Liver (tissue), 3 donors: ENCODE measurements around the gene OSBPL5.

Source experiments
- CTCF ChIP-seq: fragments of 150-350 bp; IDR thresholded peaks from 2 replicates; pipeline ENCODE4 v1.5.1; 2017; ENCODE audit warnings: improper control_type of control experiment, low read depth, low read length; ENCODE audit not compliant: missing input control
- EGR1 ChIP-seq, 2 donors: IDR thresholded peaks; 2 replicates each; pipeline ENCODE4 v1.6.1; 2016 to 2018; ENCODE audit warnings: antibody characterized with exemption in 2 of 2, low read depth in 2 of 2
- FOXA1 ChIP-seq: IDR thresholded peaks from 2 replicates; pipeline ENCODE4 v1.6.1; 2016; ENCODE audit warnings: antibody characterized with exemption
- JUND ChIP-seq, 2 donors: IDR thresholded peaks; 2 replicates each; pipeline ENCODE4 v1.6.1; 2016; ENCODE audit warnings: antibody characterized with exemption in 2 of 2
- RAD21 ChIP-seq, 2 donors: IDR thresholded peaks; 2 replicates each; pipeline ENCODE4 v1.6.1; 2016; ENCODE audit warnings: antibody characterized with exemption in 2 of 2, mild to moderate bottlenecking in 2 of 2
- REST ChIP-seq: IDR thresholded peaks from 2 replicates; pipeline ENCODE4 v1.6.1; 2016; ENCODE audit warnings: antibody characterized with exemption, mild to moderate bottlenecking
- YY1 ChIP-seq: IDR thresholded peaks from 2 replicates; pipeline ENCODE4 v1.6.1; 2016; ENCODE audit warnings: antibody characterized with exemption, mild to moderate bottlenecking
- ZBTB33 ChIP-seq: IDR thresholded peaks from 2 replicates; pipeline ENCODE4 v1.6.1; 2016; ENCODE audit warnings: antibody characterized with exemption
- donor health status: healthy.
- donor health status: healthy.

GRCh38 chr11:3213659-3214419 is 48.7 kb upstream of the OSBPL5 start:
- TF ChIP-seq CTCF (no peak), YY1 (no peak), REST (no peak), JUND (IDR thresholded peaks at IDR 0.05) (no peak), RAD21 (IDR thresholded peaks at IDR 0.05) (no peak), ZBTB33 (no peak), FOXA1 (no peak), EGR1 (IDR thresholded peaks at IDR 0.05; ENCODE audit: low read depth in 2 of 2) (no peak)
